Ishikawa (cell line): ENCODE data around the gene P2RY2.

Experiments used
- CEBPB ChIP-seq: IDR thresholded peaks from 2 replicates; pipeline ENCODE4 v1.6.1; 2012
- CREB1 ChIP-seq: IDR thresholded peaks from 2 replicates; pipeline ENCODE4 v1.6.1; 2012; ENCODE audit warnings: low read depth
- EGR1 ChIP-seq: IDR thresholded peaks from 2 replicates; pipeline ENCODE4 v1.6.1; 2012
- EP300 ChIP-seq: IDR thresholded peaks from 2 replicates; pipeline ENCODE4 v1.6.1; 2012; ENCODE audit warnings: borderline replicate concordance
- FOXM1 ChIP-seq: IDR thresholded peaks from 2 replicates; pipeline ENCODE4 v1.6.1; 2012; ENCODE audit warnings: low read depth, borderline replicate concordance
- NFIC ChIP-seq: IDR thresholded peaks from 2 replicates; pipeline ENCODE4 v1.6.1; 2012
- RAD21 ChIP-seq: IDR thresholded peaks from 2 replicates; pipeline ENCODE4 v1.6.1; 2012; ENCODE audit warnings: low read depth
- REST ChIP-seq: IDR thresholded peaks from 2 replicates; pipeline ENCODE4 v1.6.1; 2012; ENCODE audit warnings: low read depth, mild to moderate bottlenecking
- TAF1 ChIP-seq: IDR thresholded peaks from 2 replicates; pipeline ENCODE4 v1.6.1; 2012; ENCODE audit warnings: low read depth, mild to moderate bottlenecking
- TCF12 ChIP-seq: IDR thresholded peaks from 2 replicates; pipeline ENCODE4 v1.6.1; 2012; ENCODE audit warnings: low read depth
- TEAD4 ChIP-seq: IDR thresholded peaks from 2 replicates; pipeline ENCODE4 v1.6.1; 2012
- YY1 ChIP-seq: IDR thresholded peaks from 2 replicates; pipeline ENCODE4 v1.6.1; 2012; ENCODE audit warnings: low read depth
- ZBTB7A ChIP-seq: IDR thresholded peaks from 2 replicates; pipeline ENCODE4 v1.6.1; 2012; ENCODE audit warnings: low read depth
- TF ChIP-seq, protein P1 (sequence below): IDR thresholded peaks from 2 replicates; pipeline ENCODE4 v1.6.1; 2012
- TF ChIP-seq, protein P2 (sequence below): IDR thresholded peaks from 2 replicates; pipeline ENCODE4 v1.6.1; 2012

The P2RY2 gene

DNA sequence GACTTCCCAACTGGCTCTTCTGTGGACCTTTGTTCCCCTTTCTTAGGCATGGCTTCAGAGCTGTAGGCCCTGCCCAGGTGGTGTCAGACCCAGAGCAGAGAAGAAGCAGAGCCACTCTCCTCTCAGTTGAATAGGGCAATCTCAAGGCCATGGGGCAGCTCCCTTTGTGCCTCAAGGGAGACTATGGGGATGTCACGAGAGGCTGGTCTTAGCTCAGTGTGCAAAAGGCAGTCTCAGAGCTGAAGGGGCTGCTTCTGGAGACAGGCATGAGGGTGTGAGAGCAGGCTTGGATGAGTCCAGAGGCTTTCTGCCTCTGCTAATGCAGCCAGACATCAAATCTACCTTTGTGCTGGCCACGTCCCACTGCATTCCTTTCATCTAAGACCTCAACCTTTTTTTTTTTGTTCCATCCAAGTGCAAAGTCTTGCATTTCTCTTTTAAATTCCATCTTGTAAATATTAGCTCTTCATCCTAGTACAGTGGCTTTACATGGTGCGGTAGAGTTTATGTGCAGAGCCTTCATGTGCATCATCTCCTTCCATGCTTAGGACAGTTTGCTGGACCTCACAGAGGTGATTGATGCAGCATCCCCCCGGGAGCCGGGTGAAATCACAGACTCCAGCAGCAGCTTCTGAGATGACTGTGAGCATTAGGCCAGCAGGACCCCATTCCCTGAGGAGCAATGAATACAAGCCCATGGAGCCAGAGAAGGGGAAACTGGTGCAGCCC, 41.8 kb upstream of the P2RY2 start:
- no peak for TF ChIP-seq FOXM1

DNA sequence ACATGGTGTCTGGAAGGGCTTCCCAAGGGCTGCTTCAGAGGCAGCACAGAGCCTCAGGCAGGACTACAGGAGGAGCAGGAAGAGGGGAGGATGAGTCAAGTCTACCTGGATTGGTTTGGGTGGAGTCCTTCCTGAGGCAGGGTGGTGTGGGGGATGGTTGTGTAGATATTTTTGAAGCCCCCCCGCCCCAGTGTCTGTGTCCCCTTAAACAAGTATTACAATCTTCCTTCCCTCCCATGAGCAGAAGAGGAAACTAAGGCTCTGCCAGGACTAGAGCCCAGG, 41.3 kb upstream of the P2RY2 start:
- no peak for TF ChIP-seq ZBTB7A
- TF ChIP-seq CREB1: no peak
- no peak for TF ChIP-seq TAF1
- TF ChIP-seq EGR1: no peak
- no peak for TF ChIP-seq RAD21
- TF ChIP-seq, protein P1, sequence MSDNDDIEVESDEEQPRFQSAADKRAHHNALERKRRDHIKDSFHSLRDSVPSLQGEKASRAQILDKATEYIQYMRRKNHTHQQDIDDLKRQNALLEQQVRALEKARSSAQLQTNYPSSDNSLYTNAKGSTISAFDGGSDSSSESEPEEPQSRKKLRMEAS: no peak
- no peak for TF ChIP-seq REST
- TF ChIP-seq FOXM1: no peak
- no peak for TF ChIP-seq TCF12
- no peak for TF ChIP-seq NFIC
- TF ChIP-seq, protein P2, sequence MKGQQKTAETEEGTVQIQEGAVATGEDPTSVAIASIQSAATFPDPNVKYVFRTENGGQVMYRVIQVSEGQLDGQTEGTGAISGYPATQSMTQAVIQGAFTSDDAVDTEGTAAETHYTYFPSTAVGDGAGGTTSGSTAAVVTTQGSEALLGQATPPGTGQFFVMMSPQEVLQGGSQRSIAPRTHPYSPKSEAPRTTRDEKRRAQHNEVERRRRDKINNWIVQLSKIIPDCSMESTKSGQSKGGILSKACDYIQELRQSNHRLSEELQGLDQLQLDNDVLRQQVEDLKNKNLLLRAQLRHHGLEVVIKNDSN: no peak
- no peak for TF ChIP-seq TEAD4

- TF ChIP-seq CEBPB (no peak), RAD21 (no peak), REST (no peak), TEAD4 (no peak), FOXM1 (no peak), CREB1 (no peak), YY1 (no peak), NFIC (no peak), EGR1 (no peak), TCF12 (no peak), EP300 (no peak), TAF1 (no peak)
- TF ChIP-seq, protein P2: no peak
- TF ChIP-seq, protein P1: no peak
Measured at GRCh38 chr11:73177380-73177777, 40.7 kb upstream of the P2RY2 start.

GRCh38 chr11:73177778-73178539, 40.1 kb upstream of the P2RY2 start:
- TF ChIP-seq REST: no peak
- peak; percentile 97 for TF ChIP-seq RAD21

- TF ChIP-seq, protein P2: no peak
- TF ChIP-seq TCF12 (no peak), EP300 (no peak), TAF1 (no peak), ZBTB7A (no peak), NFIC (no peak), CREB1 (no peak), REST (no peak), YY1 (no peak), EGR1 (no peak), TEAD4 (no peak), RAD21 (no peak), FOXM1 (no peak)
- TF ChIP-seq, protein P1: no peak
Measured at GRCh38 chr11:73178681-73179080, 39.4 kb upstream of the P2RY2 start.
